Esophagus squamous epithelium (tissue), 4 donors: ENCODE data around the gene PMIS2.

Experiments used
- CTCF ChIP-seq, 6 experiments: fragments of 450-650 bp in 4 of 6; fragments of 200-600 bp in 2 of 6; sonication (generic) in 2 of 6; IDR thresholded peaks; one replicate each; pipeline ENCODE4 v1.5.1; 2016 to 2019; ENCODE audit warnings: antibody characterized with exemption in 6 of 6, mild to moderate bottlenecking in 4 of 6, moderate library complexity in 4 of 6
- POLR2A ChIP-seq, 4 donors: fragments of 450-650 bp; IDR thresholded peaks; one replicate each; pipeline ENCODE4 v1.6.1; 2017; ENCODE audit warnings: antibody characterized with exemption in 4 of 4, mild to moderate bottlenecking in 4 of 4, moderate library complexity in 3 of 4

- TF ChIP-seq POLR2A (IDR thresholded peaks at IDR 0.05) (no peak), CTCF (IDR thresholded peaks at IDR 0.05) (no peak)
Observed at GRCh38 chr19:35554076-35554475, 31.9 kb upstream of the PMIS2 start.
